22Rv1 (cell line): Measurements from ENCODE around the gene DNHD1.

Source experiments
- H3K27ac ChIP-seq: fragments of 450-650 bp; 2 replicates; pipeline ENCODE4 v1.5.1; 2017
- CTCF ChIP-seq: fragments of 450-650 bp; IDR thresholded peaks from 2 replicates; pipeline ENCODE4 v1.5.1; 2017; ENCODE audit warnings: mild to moderate bottlenecking
- ZFX ChIP-seq: fragments of 450-650 bp; IDR thresholded peaks from 2 replicates; pipeline ENCODE4 v1.6.1; 2017; ENCODE audit warnings: antibody characterized with exemption, borderline replicate concordance

DNHD1 gene

GRCh38 chr11:6556139-6556949, 59.3 kb downstream of the DNHD1 start:
- no peak overlapping the region for H3K27ac ChIP-seq
- TF ChIP-seq CTCF (no peak), ZFX (no peak)

GRCh38 chr11:6557063-6557462, 60.0 kb downstream of the DNHD1 start:
- H3K27ac ChIP-seq, result no peak overlapping the region
- no peak for TF ChIP-seq CTCF
- no peak for TF ChIP-seq ZFX

- TF ChIP-seq CTCF (no peak), ZFX (no peak)
Observed at GRCh38 chr11:6557761-6558674, 60.9 kb downstream of the DNHD1 start.

GRCh38 chr11:6559369-6559768, 62.3 kb downstream of the DNHD1 start:
- no peak for TF ChIP-seq CTCF
- TF ChIP-seq ZFX, result no peak
- no peak overlapping the region for H3K27ac ChIP-seq

More at GRCh38 chr11:6557761-6558674, 60.9 kb downstream of the DNHD1 start:
- H3K27ac ChIP-seq, result no peak overlapping the region

GRCh38 chr11:6561288-6561687, 64.2 kb downstream of the DNHD1 start:
- TF ChIP-seq CTCF (no peak), ZFX (no peak)
- H3K27ac ChIP-seq, result no peak overlapping the region

- TF ChIP-seq CTCF (no peak), ZFX (no peak)
- H3K27ac ChIP-seq, result no peak overlapping the region
Observed at GRCh38 chr11:6563121-6563619, 66.1 kb downstream of the DNHD1 start.
